ENCODE data around the gene A4GALT. TPM values are rescaled to one million over a fixed set of nuclear protein-coding genes. Genes with fewer than 3 reads are reported as not detected.
"Not testable (repeated sequence)": the region's sequence is repeated elsewhere in the genome, so short reads cannot be mapped to it uniquely, and the experiment has no call there.

The A4GALT gene
- total RNA-seq, 2 donors from 2014 or later: not detected

DNA sequence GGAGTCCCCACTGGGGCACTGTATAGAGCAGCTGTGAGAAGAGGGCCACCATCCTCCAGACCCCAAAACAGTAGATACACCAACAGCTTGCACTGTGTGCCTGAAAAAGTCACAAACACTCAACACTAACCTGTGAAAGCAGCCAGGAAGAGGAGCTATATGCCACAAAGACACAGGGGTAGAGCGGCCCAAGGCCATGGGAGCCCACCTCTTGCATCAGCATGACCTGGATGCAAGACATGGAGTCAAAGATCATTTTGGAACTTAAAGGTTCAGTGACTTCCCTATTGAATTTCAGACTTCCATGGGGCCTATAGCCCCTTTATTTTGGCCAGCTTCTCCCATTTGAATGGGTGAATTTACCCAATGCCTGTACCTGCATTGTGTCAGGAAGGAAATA, 41.8 kb downstream of the A4GALT start:
- no peaks in the 10 kb centered on the region for H3K9me3 ChIP-seq (ENCODE audit: control insufficient read depth, low read length, poor library complexity, severe bottlenecking)
- Mint-ChIP-seq H3K27ac (no peak overlapping the region), H3K27me3 (peaks cover 16% of the 10 kb centered on the region), H3K4me1 (no peaks in the 10 kb centered on the region), H3K4me3 (no peak overlapping the region), H3K36me3 (ENCODE audit: low read depth) (no peaks in the 10 kb centered on the region)
- ATAC-seq (no peak), DNase-seq (no peak)

DNA sequence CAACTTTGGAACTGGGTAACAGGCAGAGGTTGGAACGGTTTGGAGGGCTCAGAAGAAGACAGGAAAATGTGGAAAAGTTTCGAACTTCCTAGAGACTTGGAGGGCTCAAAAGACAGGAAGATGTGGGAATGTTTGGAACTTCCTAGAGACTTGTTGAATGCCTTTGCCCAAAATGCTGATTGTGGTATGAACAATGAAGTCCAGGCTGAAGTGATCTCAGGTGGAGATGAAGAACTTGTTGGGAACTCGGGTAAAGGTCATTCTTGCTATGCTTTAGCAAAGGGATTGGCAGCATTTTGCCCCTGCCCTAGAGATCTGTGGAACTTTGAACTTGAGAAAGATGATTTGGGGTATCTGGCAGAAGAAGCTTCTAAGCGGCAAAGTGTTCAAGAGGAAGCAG, 42.7 kb downstream of the A4GALT start:
- not testable (repeated sequence) for H3K9me3 ChIP-seq (ENCODE audit: control insufficient read depth, low read length, poor library complexity, severe bottlenecking); H3K27ac Mint-ChIP-seq; DNase-seq; H3K36me3 Mint-ChIP-seq (ENCODE audit: low read depth); H3K4me1 Mint-ChIP-seq; ATAC-seq; H3K4me3 Mint-ChIP-seq
- peaks cover 10% of the 10 kb centered on the region for H3K27me3 Mint-ChIP-seq

- H3K27ac Mint-ChIP-seq: peak overlapping the region; percentile 43
- H3K4me3 Mint-ChIP-seq: no peak overlapping the region
- no peak for ATAC-seq
- peaks cover 6% of the 10 kb centered on the region for H3K4me1 Mint-ChIP-seq
- H3K27me3 Mint-ChIP-seq: no peaks in the 10 kb centered on the region
- DNase-seq: no peak
- no peaks in the 10 kb centered on the region for H3K9me3 ChIP-seq (ENCODE audit: control insufficient read depth, low read length, poor library complexity, severe bottlenecking)
- H3K36me3 Mint-ChIP-seq (ENCODE audit: low read depth): no peaks in the 10 kb centered on the region
Observed at GRCh38 chr22:42676059-42676607, 44.5 kb downstream of the A4GALT start.

DNA sequence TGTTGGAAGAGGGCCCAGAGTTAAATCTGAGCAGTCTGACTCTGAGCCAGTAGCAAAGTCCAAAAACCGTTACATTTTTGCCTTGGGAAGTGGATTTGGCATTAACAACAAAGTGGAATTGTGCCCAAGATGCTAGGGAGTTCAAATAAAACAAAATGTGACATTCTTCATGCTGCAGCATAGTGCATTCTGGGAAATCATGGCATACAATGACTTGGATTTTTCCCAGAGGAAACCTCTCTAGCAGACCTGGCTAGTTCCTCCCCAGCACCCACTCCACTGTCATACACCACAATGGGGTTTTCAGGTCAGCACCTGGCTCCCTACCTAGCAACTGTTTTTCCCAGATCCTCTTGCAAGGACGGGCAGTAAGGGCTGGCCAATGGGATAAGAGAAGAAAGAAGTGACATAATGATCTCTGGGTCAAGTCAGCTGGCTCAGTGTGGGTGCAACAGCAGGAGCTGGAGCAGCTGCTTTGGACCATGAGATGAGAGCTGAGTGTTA, 46.7 kb downstream of the A4GALT start:
- Mint-ChIP-seq H3K27me3 (no peaks in the 10 kb centered on the region), H3K36me3 (ENCODE audit: low read depth) (no peaks in the 10 kb centered on the region), H3K27ac (no peak overlapping the region), H3K4me3 (no peak overlapping the region), H3K4me1 (peaks cover 16% of the 10 kb centered on the region)
- H3K9me3 ChIP-seq (ENCODE audit: control insufficient read depth, low read length, poor library complexity, severe bottlenecking): no peaks in the 10 kb centered on the region
- ATAC-seq: no peak
- DNase-seq: no peak

DNA sequence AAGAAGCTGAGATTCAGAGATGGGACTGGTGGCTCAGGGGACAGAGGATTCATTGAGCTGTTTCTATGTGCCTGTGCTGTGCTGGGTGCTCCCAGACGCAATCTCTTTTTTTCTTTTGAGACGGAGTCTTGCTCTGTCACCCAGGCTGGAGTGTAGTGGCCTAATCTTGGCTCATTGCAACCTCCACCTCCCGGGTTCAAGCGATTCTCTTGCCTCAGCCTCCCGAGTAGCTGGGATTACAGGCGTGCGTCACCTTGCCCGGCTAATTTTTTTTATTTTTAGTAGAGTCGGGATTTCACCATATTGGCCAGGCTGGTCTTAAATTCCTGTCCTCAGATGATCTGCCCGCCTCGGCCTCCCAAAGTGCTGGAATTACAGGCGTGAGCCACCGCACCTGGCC, 47.6 kb downstream of the A4GALT start:
- not testable (repeated sequence) for H3K27ac Mint-ChIP-seq; DNase-seq; H3K4me3 Mint-ChIP-seq; H3K36me3 Mint-ChIP-seq (ENCODE audit: low read depth); H3K27me3 Mint-ChIP-seq; ATAC-seq; H3K9me3 ChIP-seq (ENCODE audit: control insufficient read depth, low read length, poor library complexity, severe bottlenecking)
- peaks cover 16% of the 10 kb centered on the region for H3K4me1 Mint-ChIP-seq

- Mint-ChIP-seq H3K27ac (peak overlapping the region; percentile 8), H3K4me1 (peaks cover 16% of the 10 kb centered on the region), H3K27me3 (no peaks in the 10 kb centered on the region), H3K4me3 (no peak overlapping the region), H3K36me3 (ENCODE audit: low read depth) (no peaks in the 10 kb centered on the region)
- peak; percentile 54 for ATAC-seq
- no peak for DNase-seq
- H3K9me3 ChIP-seq (ENCODE audit: control insufficient read depth, low read length, poor library complexity, severe bottlenecking): no peaks in the 10 kb centered on the region
Observed at GRCh38 chr22:42670921-42671709, 49.6 kb downstream of the A4GALT start.

GRCh38 chr22:42670046-42670445, 50.6 kb downstream of the A4GALT start:
- Mint-ChIP-seq H3K4me1 (peaks cover 22% of the 10 kb centered on the region), H3K4me3 (peak overlapping the region; percentile 45), H3K27ac (no peak overlapping the region), H3K27me3 (no peaks in the 10 kb centered on the region), H3K36me3 (ENCODE audit: low read depth) (no peaks in the 10 kb centered on the region)
- DNase-seq (no peak), ATAC-seq (no peak)
- H3K9me3 ChIP-seq (ENCODE audit: control insufficient read depth, low read length, poor library complexity, severe bottlenecking): no peaks in the 10 kb centered on the region

DNA sequence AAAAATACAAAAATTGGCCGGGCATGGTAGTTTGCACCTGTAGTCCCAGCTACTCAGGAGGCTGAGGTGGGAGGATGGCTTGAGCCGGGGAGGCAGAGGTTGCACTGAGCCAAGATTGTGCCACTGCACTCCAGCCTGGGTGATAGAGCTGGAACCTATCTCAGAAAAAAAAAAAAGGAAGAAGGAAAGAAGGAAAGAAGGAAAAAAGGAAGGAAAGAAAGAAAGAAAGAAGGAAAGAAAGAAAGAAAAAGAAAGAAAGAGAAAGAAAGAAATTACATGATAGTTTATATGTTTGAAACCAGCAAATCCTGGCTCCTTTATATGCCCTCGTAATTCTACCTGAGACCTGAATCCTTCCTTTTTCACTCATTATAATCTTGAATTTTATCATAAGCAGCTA, 54.3 kb downstream of the A4GALT start:
- H3K4me3 Mint-ChIP-seq; ATAC-seq; H3K9me3 ChIP-seq (ENCODE audit: control insufficient read depth, low read length, poor library complexity, severe bottlenecking); H3K36me3 Mint-ChIP-seq (ENCODE audit: low read depth); DNase-seq; H3K27me3 Mint-ChIP-seq: not testable (repeated sequence)
- Mint-ChIP-seq H3K4me1 (peaks cover 23% of the 10 kb centered on the region), H3K27ac (peak overlapping the region; percentile 43)

DNA sequence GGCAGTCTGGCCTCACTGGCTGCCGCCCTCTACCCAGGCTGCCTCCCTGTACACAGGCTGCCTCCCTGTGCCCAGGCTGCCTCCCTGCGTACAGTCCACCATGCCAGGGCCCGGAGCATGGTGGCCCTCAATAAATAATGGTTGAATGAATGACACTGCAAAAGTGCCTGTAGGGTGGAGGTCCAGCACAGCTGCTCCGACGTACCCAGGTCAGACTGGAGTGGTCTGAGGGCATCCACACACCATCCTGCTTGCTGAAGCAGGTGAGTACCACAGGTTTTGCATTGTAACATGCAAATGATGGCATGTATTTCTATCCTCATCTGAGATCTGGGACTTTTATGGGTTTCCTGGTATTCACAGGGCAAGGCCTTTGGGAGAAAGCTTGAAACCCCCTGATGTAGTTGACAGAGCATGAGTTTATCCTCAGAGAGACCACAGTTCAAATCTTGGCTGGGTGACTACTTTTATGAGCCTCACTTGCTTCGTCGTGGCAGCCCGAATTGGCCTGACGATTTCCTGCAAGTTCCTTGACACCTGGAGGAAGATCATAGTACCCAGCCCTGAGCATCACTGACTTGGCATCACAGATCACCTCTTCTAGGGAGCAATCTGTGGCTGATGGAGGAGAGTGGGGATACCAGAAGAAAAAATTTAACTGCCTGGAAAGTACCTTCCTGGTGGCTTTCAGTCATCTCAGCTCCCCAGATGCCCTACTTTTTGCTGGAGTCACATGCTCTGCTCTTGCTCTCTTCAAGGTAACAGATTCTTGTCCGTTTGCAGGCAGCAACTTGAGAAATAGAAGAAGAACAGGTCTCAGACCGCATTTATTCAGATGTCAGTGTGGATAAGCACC, 55.5 kb downstream of the A4GALT start:
- Mint-ChIP-seq H3K4me1 (peaks cover 15% of the 10 kb centered on the region), H3K4me3 (no peak overlapping the region), H3K27me3 (no peaks in the 10 kb centered on the region), H3K27ac (peak overlapping the region; percentile 43), H3K36me3 (ENCODE audit: low read depth) (no peaks in the 10 kb centered on the region)
- no peaks in the 10 kb centered on the region for H3K9me3 ChIP-seq (ENCODE audit: control insufficient read depth, low read length, poor library complexity, severe bottlenecking)
- DNase-seq: no peak
- peak; percentile 81 for ATAC-seq

DNA sequence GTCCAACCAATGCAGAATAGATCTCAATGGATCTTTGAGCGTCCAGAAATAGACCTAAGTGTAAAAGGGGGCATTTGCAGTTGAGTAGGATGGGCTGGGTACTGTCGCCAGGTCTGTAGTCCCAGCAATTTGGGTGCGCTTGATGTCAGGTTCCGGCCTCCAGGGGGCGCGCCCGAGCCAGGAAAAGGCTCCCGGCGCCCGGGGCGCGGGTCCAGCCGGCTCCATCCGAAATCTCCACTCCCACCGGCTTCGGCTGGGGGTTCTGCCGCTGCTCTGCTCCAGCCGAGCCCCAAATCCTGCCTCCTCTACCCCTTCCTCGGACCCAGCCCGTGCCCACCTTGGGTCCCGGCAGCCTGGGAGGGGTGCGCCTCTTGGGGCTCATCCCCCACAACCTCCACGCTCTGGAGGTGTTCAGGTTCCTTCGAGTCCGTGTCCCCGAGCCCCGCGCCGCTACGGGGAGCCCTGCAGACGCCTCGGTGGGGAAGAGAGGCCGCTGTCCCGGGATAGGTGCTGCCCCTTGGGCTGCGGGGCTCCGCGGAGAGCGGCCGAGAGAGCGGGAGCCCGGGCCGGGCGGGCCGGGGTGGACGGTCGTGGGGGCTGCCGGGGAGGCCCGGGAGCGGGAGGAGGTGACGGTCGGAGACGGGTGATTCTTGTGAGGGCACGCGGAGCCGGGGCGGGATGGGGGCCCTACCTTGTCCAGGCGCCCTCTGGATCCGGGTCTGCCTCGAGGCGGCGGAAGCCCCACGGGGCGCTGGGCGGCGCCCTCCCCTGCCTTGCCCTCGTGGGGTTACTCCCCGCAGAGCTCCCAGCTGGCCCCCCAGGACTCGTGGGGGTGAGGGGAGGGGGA, 58.5 kb downstream of the A4GALT start:
- Mint-ChIP-seq H3K27ac (no peak overlapping the region), H3K4me1 (peaks cover 11% of the 10 kb centered on the region), H3K27me3 (no peaks in the 10 kb centered on the region), H3K36me3 (ENCODE audit: low read depth) (no peaks in the 10 kb centered on the region), H3K4me3 (peak overlapping the region; percentile 87)
- H3K9me3 ChIP-seq (ENCODE audit: control insufficient read depth, low read length, poor library complexity, severe bottlenecking): no peaks in the 10 kb centered on the region
- DNase-seq (peak; percentile 70 to 84 (median 78)), ATAC-seq (peak; percentile 80)

GRCh38 chr22:42656578-42656977, 64.1 kb downstream of the A4GALT start:
- ATAC-seq: no peak
- H3K4me1 Mint-ChIP-seq: peaks cover 3% of the 10 kb centered on the region
- H3K27ac Mint-ChIP-seq: no peak overlapping the region
- no peak for DNase-seq
- H3K9me3 ChIP-seq (ENCODE audit: control insufficient read depth, low read length, poor library complexity, severe bottlenecking): no peaks in the 10 kb centered on the region
- no peaks in the 10 kb centered on the region for H3K27me3 Mint-ChIP-seq
- no peak overlapping the region for H3K4me3 Mint-ChIP-seq
- H3K36me3 Mint-ChIP-seq (ENCODE audit: low read depth): peaks cover 2% of the 10 kb centered on the region

GRCh38 chr22:42655693-42656092, 65.0 kb downstream of the A4GALT start:
- peak; percentile 75 for ATAC-seq

More at GRCh38 chr22:42655693-42656092, 65.0 kb downstream of the A4GALT start:
- H3K9me3 ChIP-seq (ENCODE audit: control insufficient read depth, low read length, poor library complexity, severe bottlenecking): no peaks in the 10 kb centered on the region
- DNase-seq: no peak
- Mint-ChIP-seq H3K4me1 (peaks cover 3% of the 10 kb centered on the region), H3K27ac (no peak overlapping the region), H3K4me3 (peak overlapping the region; percentile 5), H3K27me3 (no peaks in the 10 kb centered on the region), H3K36me3 (ENCODE audit: low read depth) (peaks cover 2% of the 10 kb centered on the region)
